ENCODE data around the gene LRMDA. TPM values are rescaled to one million over a fixed set of nuclear protein-coding genes. Genes with fewer than 3 reads are reported as not detected.

The LRMDA gene
- polyA plus RNA-seq, 3 donors: 39.8 to 59.6 (median 56.4) TPM

DNA sequence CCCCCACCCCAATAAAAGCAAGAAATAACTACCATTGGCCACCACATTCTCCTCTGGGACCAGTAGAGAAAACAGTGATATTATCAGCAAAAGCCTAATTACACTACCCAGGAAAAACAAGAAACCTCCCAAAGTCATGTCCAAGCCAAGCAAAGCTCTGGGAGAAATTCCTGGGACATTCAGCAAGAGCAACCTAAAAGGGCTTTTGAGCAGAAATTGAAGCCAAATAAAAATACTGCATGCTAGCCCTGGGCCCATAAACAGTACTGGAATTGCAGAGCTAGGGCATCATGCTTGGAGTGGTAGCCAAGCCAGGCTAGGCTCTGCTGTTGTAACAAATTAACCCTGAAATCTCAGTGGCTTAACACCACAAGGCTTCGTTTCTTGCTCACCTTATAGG is 347.9 kb downstream of the LRMDA start:
- intact Hi-C loops (cut with micrococcal nuclease): no loop called here
- Histone ChIP-seq H4K20me1 (ENCODE audit: insufficient read depth, low read length) (peaks cover 16% of the 10 kb centered on the region), H3K27ac (ENCODE audit: low read depth in 1 of 2, low read length in 2 of 2) (no peak overlapping the region), H3K79me2 (ENCODE audit: insufficient read depth, low read length) (no peaks in the 10 kb centered on the region), H3K4me1 (ENCODE audit: control insufficient read depth in 1 of 2, insufficient read depth in 2 of 2, low read length in 2 of 2) (no peaks in the 10 kb centered on the region), H3K36me3 (replicated peaks in 1 of 2; ENCODE audit: control insufficient read depth in 1 of 2, insufficient read depth in 2 of 2, low read length in 2 of 2) (no peaks in the 10 kb centered on the region), H3K4me3 (replicated peaks in 1 of 3; ENCODE audit: low read depth in 2 of 3, low read length in 3 of 3) (no peak overlapping the region), H3K9ac (ENCODE audit: insufficient read depth, low read length, poor library complexity, severe bottlenecking) (no peak overlapping the region), H2AFZ (ENCODE audit: insufficient read depth, low read depth, low read length, poor library complexity, severe bottlenecking) (no peak overlapping the region), H3K9me3 (replicated peaks in 1 of 2; ENCODE audit: control insufficient read depth in 1 of 2, insufficient read depth in 1 of 2, low read length in 2 of 2) (no peaks in the 10 kb centered on the region), H3K4me2 (replicated peaks; ENCODE audit: extremely low read depth, low read length, poor library complexity, severe bottlenecking) (no peak overlapping the region), H3K27me3 (ENCODE audit: control insufficient read depth in 2 of 2, insufficient read depth in 2 of 2, low read length in 2 of 2) (no peaks in the 10 kb centered on the region)
- peaks cover 11% of the 10 kb centered on the region for H3K4me1 Mint-ChIP-seq
- H3K27ac Mint-ChIP-seq: no peak overlapping the region
- H3K4me3 Mint-ChIP-seq: no peak overlapping the region
- DNase-seq: no peak
- TF ChIP-seq, protein P1, sequence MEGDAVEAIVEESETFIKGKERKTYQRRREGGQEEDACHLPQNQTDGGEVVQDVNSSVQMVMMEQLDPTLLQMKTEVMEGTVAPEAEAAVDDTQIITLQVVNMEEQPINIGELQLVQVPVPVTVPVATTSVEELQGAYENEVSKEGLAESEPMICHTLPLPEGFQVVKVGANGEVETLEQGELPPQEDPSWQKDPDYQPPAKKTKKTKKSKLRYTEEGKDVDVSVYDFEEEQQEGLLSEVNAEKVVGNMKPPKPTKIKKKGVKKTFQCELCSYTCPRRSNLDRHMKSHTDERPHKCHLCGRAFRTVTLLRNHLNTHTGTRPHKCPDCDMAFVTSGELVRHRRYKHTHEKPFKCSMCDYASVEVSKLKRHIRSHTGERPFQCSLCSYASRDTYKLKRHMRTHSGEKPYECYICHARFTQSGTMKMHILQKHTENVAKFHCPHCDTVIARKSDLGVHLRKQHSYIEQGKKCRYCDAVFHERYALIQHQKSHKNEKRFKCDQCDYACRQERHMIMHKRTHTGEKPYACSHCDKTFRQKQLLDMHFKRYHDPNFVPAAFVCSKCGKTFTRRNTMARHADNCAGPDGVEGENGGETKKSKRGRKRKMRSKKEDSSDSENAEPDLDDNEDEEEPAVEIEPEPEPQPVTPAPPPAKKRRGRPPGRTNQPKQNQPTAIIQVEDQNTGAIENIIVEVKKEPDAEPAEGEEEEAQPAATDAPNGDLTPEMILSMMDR (IDR thresholded peaks at IDR 0.05): no peak
- peaks cover 0 to 11% of the 10 kb centered on the region in 2 donors for H3K36me3 Mint-ChIP-seq
- WGBS (ENCODE audit: insufficient coverage): no CpG with 5 or more reads among the region's 1 CpG
- H3K9me3 Mint-ChIP-seq: peaks cover 0 to under 1% (median 0%) of the 10 kb centered on the region in 7 donors
- peaks cover 0 to 1% (median 0%) of the 10 kb centered on the region in 3 donors for H3K27me3 Mint-ChIP-seq (ENCODE audit: low read depth in 3 of 3)

DNA sequence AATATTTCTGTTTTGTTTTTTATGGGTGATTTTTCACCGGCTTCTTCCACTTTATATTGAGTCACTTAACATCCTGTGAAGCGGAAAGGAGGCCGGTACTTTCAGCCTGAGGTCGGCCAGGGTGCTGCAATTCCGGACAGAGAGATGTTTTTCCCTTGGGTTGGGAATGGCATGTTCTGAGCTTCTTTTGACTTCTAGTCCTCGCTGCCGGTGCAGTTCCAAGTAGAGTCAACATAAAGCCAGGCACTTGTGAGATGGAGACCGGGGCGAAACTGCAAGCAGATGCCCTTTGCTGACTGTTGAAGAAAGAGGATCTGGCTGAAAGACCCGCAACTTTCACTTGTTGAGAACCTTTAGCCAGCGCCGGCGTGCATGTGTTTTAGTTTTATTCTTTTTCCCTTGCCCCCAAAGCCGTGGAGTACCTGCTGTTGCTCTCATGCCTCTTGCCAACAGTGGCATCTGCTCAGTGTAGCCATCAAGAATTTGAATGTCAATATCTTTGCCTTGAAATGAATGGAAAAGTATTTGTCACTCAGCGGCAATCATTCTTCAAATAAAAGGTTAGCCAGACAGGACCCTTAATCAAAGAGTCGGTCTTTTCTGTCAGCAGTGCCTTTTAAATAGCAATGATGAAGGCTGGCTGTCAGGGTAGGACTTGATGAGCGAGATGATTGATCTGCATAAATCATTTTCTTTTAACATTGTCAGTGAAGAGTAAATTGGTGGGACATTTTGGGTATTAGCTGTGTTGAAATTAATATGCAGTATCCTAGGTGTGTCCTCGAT is 351.2 kb downstream of the LRMDA start:
- Histone ChIP-seq H3K4me3 (replicated peaks in 1 of 3; ENCODE audit: low read depth in 2 of 3, low read length in 3 of 3) (no peak overlapping the region), H3K36me3 (replicated peaks in 1 of 2; ENCODE audit: control insufficient read depth in 1 of 2, insufficient read depth in 2 of 2, low read length in 2 of 2) (peaks cover 0 to 6% of the 10 kb centered on the region in 2 donors), H3K9ac (ENCODE audit: insufficient read depth, low read length, poor library complexity, severe bottlenecking) (no peak overlapping the region), H3K79me2 (ENCODE audit: insufficient read depth, low read length) (no peaks in the 10 kb centered on the region), H2AFZ (ENCODE audit: insufficient read depth, low read depth, low read length, poor library complexity, severe bottlenecking) (no peak overlapping the region), H3K27ac (ENCODE audit: low read depth in 1 of 2, low read length in 2 of 2) (no peak overlapping the region), H4K20me1 (ENCODE audit: insufficient read depth, low read length) (peaks cover 12% of the 10 kb centered on the region), H3K4me1 (ENCODE audit: control insufficient read depth in 1 of 2, insufficient read depth in 2 of 2, low read length in 2 of 2) (no peaks in the 10 kb centered on the region), H3K9me3 (replicated peaks in 1 of 2; ENCODE audit: control insufficient read depth in 1 of 2, insufficient read depth in 1 of 2, low read length in 2 of 2) (no peaks in the 10 kb centered on the region), H3K4me2 (replicated peaks; ENCODE audit: extremely low read depth, low read length, poor library complexity, severe bottlenecking) (no peak overlapping the region), H3K27me3 (ENCODE audit: control insufficient read depth in 2 of 2, insufficient read depth in 2 of 2, low read length in 2 of 2) (no peaks in the 10 kb centered on the region)
- TF ChIP-seq, protein P1 (IDR thresholded peaks at IDR 0.05): no peak
- WGBS (ENCODE audit: insufficient coverage): 86% methylated on average over 5 of the region's 18 CpGs
- Mint-ChIP-seq H3K36me3 (peaks cover 2 to 15% of the 10 kb centered on the region in 2 donors), H3K4me1 (peaks cover 11% of the 10 kb centered on the region), H3K9me3 (peaks cover 0 to 2% (median 0%) of the 10 kb centered on the region in 7 donors), H3K27me3 (ENCODE audit: low read depth in 3 of 3) (peaks cover 0 to 2% (median under 1%) of the 10 kb centered on the region in 3 donors), H3K4me3 (peak overlapping the region in 1 of 2 donors; percentile 58), H3K27ac (peak overlapping the region in 1 of 7 donors; percentile 47)
- DNase-seq: no peak
- intact Hi-C loops (cut with micrococcal nuclease): no loop called here

All from CD14-positive monocyte (primary cell).